COLO829 (cell line): ENCODE measurements around the gene COL23A1.

Source experiments
- DNase-seq: peaks from one replicate; pipeline ENCODE4 v3.0.0; 2012; ENCODE audit warnings: low spot score

Gene COL23A1

DNA sequence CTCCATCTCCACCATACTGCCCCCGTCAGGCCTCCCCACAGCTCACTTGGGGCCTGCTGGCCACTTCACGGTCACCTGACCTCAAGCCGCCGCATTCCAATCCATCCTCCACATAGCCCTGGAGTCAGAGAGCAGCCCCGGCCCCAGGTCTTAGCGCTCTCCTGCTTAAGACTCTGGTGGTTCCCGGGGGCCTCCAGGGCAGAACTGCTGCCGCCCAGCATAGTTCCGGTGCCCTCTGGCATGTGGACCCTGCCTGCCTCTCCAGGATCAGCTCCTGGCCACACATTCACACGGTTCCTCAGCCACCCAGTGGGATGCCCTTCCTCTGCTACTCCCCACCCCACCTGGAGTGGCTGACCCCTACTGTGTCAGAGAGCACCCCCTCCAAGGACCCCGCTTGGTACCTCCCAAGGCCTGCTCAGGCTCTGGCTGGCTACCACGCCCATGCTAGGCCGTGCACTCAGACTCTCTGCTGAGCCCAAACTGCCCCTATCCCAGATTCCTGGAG lies 366.3 kb downstream of the COL23A1 start:
- no peak for DNase-seq

DNA sequence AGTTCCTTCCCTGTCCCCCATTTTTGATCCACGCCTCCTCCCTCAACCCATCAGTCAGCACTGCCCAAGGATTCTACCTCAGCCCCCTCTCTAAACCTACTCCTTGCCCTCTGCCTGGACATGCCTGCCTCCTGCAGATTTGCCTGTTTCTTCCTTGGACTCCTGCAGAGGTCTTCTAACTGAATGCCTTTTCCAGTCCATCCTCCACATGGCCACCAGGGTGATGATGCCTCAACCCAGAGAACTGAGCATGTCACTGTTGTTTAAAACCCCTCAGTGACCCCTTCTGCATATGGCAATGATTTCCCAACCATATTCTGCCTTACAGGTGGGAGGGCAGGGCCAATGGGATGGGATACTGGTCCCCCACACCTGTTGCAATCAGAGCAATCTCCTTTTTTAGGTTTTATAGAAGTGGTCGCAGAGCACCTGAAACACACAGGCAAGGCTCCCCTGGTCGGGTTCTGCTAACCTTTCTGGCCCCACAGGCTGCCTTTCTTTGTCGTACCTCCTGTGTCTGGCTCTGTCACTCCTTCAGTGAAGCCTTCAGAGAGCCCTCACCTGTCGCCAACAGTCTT lies 366.9 kb downstream of the COL23A1 start:
- DNase-seq: no peak

GRCh38 chr5:178222292-178222691 lies 367.9 kb downstream of the COL23A1 start:
- DNase-seq: no peak

GRCh38 chr5:178221853-178222252 lies 368.3 kb downstream of the COL23A1 start:
- no peak for DNase-seq

DNA sequence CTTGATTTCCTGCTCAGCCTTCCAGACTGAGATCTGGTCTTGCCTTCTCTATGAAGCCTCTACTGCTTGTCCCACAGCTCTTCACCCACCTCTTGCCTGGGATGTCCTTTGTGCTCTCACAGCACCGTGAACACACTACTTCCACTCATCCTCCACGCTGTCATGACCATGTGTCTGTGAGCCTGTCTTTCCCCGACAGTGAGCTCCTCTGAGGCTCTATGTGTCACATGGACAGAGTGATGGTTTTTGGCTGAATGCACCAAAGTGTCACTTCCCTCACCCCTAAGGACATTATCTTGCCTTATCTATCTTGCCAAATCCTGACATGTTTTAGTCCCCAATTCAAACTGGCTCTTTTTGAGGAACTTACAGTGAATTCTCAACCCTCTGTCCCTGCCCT lies 368.9 kb downstream of the COL23A1 start:
- DNase-seq: no peak

DNA sequence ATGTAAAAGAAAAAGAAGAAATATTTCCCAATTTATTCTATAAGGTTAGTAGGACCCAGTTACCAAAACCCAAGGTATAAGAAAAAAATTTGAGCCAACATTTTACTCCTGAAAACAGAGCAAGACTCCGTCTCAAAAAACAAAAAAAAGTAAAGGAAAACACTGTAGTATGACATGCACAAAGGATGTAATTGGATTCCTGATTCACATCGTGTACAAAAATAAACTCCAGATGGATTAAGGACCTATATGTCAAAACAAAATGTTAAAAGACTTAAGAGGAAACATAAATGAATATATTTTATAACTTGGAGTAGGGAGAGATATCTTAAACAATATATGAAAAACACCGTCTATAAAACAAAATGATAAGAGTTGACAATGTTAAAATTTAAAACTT lies 371.4 kb downstream of the COL23A1 start:
- no peak for DNase-seq

GRCh38 chr5:178218237-178218776 lies 371.9 kb downstream of the COL23A1 start:
- no peak for DNase-seq

- no peak for DNase-seq
Observed at GRCh38 chr5:178216779-178217178, 373.4 kb downstream of the COL23A1 start.

- DNase-seq: no peak
Observed at GRCh38 chr5:178216088-178216534, 374.1 kb downstream of the COL23A1 start.

GRCh38 chr5:178215280-178216002 lies 374.8 kb downstream of the COL23A1 start:
- no peak for DNase-seq

DNA sequence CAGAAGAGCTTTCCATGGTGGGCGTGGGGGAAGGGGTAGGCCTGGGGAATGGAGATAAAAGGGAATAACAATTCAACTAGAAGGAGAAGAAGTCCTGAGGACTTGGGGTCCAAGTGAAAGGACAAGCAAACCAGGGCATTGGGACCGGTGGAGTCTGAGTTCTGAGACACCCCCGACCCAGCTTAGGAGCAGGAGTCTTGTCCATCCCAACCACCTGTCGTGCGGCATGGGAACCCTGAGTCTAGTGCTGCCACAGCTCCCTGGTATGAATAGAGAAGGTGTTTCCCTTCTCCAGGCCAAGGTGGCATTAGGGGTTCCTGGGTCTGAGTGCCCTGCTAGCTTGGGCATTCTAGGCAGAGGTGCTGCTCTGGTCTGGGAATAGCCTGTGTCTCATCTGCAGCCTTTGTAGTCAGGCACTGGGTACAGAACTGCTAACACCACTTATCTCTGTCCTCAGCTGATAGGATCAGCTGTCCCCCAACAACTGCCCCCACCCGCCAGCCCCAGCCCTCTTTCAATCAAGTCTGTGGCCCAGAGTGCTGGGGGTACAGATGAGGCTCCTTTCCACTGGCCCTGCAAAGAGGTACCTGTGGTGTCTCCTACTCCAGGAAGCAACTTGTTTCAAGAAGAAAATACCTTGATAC lies 375.9 kb downstream of the COL23A1 start:
- DNase-seq: no peak

DNA sequence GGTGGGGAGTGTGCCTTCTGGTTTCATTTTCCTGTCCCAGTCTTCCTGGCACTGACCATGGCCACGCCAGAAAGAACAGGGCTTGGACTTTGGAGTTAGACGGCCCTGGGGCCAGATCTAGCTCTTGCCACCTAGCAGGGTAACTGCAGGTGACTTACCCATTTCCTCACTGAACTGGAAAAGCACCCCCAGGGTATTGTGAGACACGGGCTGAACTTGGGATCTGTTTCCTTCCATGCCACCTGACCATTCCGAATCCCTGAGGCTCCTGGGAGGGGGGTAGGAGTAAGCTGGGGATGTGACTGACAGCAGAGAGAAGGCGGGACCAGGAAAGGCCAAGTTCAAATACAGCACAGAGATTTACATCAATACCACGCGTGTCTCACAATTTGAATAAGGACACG lies 376.4 kb downstream of the COL23A1 start:
- DNase-seq: no peak

- DNase-seq: no peak
Observed at GRCh38 chr5:178213003-178213461, 377.2 kb downstream of the COL23A1 start.

DNA sequence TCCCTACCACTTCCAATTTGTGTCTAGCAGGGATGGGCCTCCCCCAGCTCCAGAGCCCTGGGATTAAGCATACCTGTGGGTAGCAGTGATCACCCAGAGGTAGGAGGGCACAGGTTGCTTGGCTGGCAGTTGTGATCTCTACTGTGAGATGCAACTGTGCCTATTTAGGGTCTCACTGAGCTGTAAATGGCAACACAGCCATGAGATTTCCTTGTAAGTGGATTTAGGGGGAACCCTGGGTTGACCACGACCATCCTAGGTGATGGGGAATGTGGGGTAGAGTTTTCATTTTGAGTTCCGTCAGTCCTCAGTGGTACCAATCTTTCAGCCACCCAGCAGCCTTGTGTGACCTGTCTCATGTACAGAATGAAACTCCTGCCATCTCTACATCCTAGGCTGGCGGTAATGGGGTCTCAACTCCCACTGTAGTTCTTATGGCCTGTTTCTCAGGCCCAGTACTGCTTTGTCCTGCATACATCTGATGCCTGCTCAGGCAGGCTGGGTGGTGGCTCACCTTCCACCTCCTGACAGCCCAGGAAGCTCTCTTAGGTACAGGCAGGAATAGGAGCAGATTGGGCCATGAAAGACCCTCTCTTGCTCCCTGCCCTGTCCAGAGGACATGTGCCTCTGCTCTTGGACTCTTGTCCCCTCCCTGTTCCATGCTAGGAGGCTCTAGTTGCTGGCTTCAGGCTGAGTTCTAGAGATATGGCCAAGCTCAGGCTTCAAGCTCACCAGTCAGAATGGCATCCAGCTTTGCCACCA lies 377.8 kb downstream of the COL23A1 start:
- no peak for DNase-seq

GRCh38 chr5:178211095-178212048 lies 378.8 kb downstream of the COL23A1 start:
- no peak for DNase-seq

GRCh38 chr5:178210686-178211085 lies 379.5 kb downstream of the COL23A1 start:
- DNase-seq: no peak

GRCh38 chr5:178210073-178210535 lies 380.1 kb downstream of the COL23A1 start:
- no peak for DNase-seq

GRCh38 chr5:178209334-178210072 lies 380.7 kb downstream of the COL23A1 start:
- no peak for DNase-seq

- DNase-seq: no peak
Observed at GRCh38 chr5:178208540-178209227, 381.5 kb downstream of the COL23A1 start.
